H1 (cell line): Measurements from ENCODE around the gene RRP7A. TPM values are rescaled to one million over a fixed set of nuclear protein-coding genes. Genes with fewer than 3 reads are reported as not detected.
A peak's percentile ranks its signal among the peaks of the same experiment; 100 is the strongest.

Experiments used
- CTCF ChIA-PET: fragments of 300-600 bp; sonication (Branson Sonifier 250); formaldehyde crosslinking; loops from one replicate; lab custom pipeline; 2021; ENCODE audit not compliant: partially characterized antibody; lab: Charles Lee
- POLR2A ChIA-PET: fragments of 300-600 bp; sonication (Branson Sonifier 250); formaldehyde crosslinking; loops from one replicate; lab custom pipeline; 2021; ENCODE audit warnings: inconsistent platforms; ENCODE audit not compliant: partially characterized antibody; lab: Charles Lee
- DNase-seq, 2 experiments: peaks; one replicate each; pipeline versions ENCODE4 v3.0.0 to v3.0.0-alpha.2; 2010 to 2022; ENCODE audit warnings: low spot score in 2 of 2, low read depth in 1 of 2, mixed read lengths in 1 of 2
- FAIRE-seq: peaks from 2 replicates; lab custom pipeline; 2011; peaks lifted over from hg19 to GRCh38; lab: Jason Lieb, UNC
- H2AFZ ChIP-seq: 2 replicates; pipeline ENCODE4 v1.8.1; 2012; ENCODE audit warnings: low read length, inconsistent platforms
- H2AK5ac ChIP-seq: 2 replicates; pipeline ENCODE4 v1.6.1; 2013; ENCODE audit warnings: low read depth, low read length
- H2BK120ac ChIP-seq: replicated peaks from 2 replicates; pipeline ENCODE3; 2013; ENCODE audit warnings: low read depth, low read length, inconsistent platforms
- H2BK12ac ChIP-seq: 2 replicates; pipeline ENCODE4 v1.6.1; 2013; ENCODE audit warnings: low read depth, low read length
- H2BK15ac ChIP-seq: 2 replicates; pipeline ENCODE4 v1.6.1; 2013; ENCODE audit warnings: low read length
- H2BK20ac ChIP-seq: 2 replicates; pipeline ENCODE4 v1.6.1; 2013; ENCODE audit warnings: low read length
- H2BK5ac ChIP-seq: 2 replicates; pipeline ENCODE4 v1.6.1; 2013; ENCODE audit warnings: low read depth, low read length
- H3K14ac ChIP-seq: 2 replicates; pipeline ENCODE4 v1.6.1; 2013; ENCODE audit warnings: inconsistent platforms; ENCODE audit not compliant: insufficient read length
- H3K18ac ChIP-seq: 2 replicates; pipeline ENCODE4 v1.6.1; 2013; ENCODE audit warnings: low read length; ENCODE audit errors: extremely low read depth
- H3K23ac ChIP-seq: 2 replicates; pipeline ENCODE4 v1.6.1; 2013; ENCODE audit warnings: inconsistent platforms; ENCODE audit not compliant: insufficient read length
- H3K23me2 ChIP-seq: 2 replicates; pipeline ENCODE4 v1.6.1; 2013; ENCODE audit warnings: low read depth, low read length
- H3K27ac ChIP-seq: 2 replicates; pipeline ENCODE4 v1.6.1; 2011; ENCODE audit warnings: low read depth, low read length, inconsistent platforms
- H3K27me3 ChIP-seq, 4 experiments: replicated peaks in 1 of 4; 1 replicate in 1 of 4; 2 replicates in 3 of 4; pipeline versions ENCODE4 v1.6.1 to v1.8.1; 2011 to 2013; ENCODE audit warnings: low read length in 3 of 4, mild to moderate bottlenecking in 3 of 4, inconsistent platforms in 2 of 4, mixed read lengths in 2 of 4, moderate library complexity in 1 of 4; ENCODE audit not compliant: control insufficient read depth in 3 of 4, insufficient read depth in 3 of 4; ENCODE audit errors: extremely low read depth in 1 of 4
- H3K36me3 ChIP-seq, 4 experiments: 2 replicates each; pipeline versions ENCODE4 v1.6.1 to v1.8.1; 2011 to 2013; ENCODE audit warnings: mild to moderate bottlenecking in 4 of 4, low read length in 3 of 4, moderate library complexity in 2 of 4, control low read depth in 1 of 4, inconsistent platforms in 1 of 4; ENCODE audit not compliant: insufficient read depth in 4 of 4, control insufficient read depth in 2 of 4
- H3K4ac ChIP-seq: replicated peaks from 2 replicates; pipeline ENCODE3; 2013; ENCODE audit warnings: low read length, low read depth, mixed read lengths, inconsistent platforms; ENCODE audit not compliant: insufficient read length
- H3K4me1 ChIP-seq, 4 experiments: replicated peaks in 1 of 4; 1 replicate in 1 of 4; 2 replicates in 3 of 4; pipeline versions ENCODE4 v1.6.1 to v1.8.1; 2011 to 2013; ENCODE audit warnings: low read length in 3 of 4, inconsistent platforms in 2 of 4, mixed read lengths in 1 of 4; ENCODE audit not compliant: insufficient read depth in 4 of 4, control insufficient read depth in 3 of 4
- H3K4me2 ChIP-seq, 2 experiments: 2 replicates each; pipeline versions ENCODE4 v1.6.1 to v1.8.1; 2011 to 2013; ENCODE audit warnings: low read depth in 2 of 2, low read length in 2 of 2, control low read depth in 1 of 2, inconsistent platforms in 1 of 2, mild to moderate bottlenecking in 1 of 2; ENCODE audit not compliant: insufficient read depth in 1 of 2
- H3K4me3 ChIP-seq, 4 experiments: fragments of 200-600, 300-600 bp in 1 of 4; sonication (generic), shearing (Covaris generic), sonication (Bioruptor Twin) in 1 of 4; 2 replicates each; pipeline versions ENCODE4 v1.5.1 to v1.8.1; 2011 to 2016; ENCODE audit warnings: low read length in 4 of 4, low read depth in 3 of 4, control low read depth in 2 of 4, inconsistent platforms in 2 of 4, mild to moderate bottlenecking in 2 of 4, mixed read lengths in 1 of 4, moderate library complexity in 1 of 4; ENCODE audit not compliant: insufficient read depth in 2 of 4; ENCODE audit errors: extremely low read depth in 1 of 4
- H3K56ac ChIP-seq: replicated peaks from 2 replicates; pipeline ENCODE3; 2013; ENCODE audit warnings: low read depth, mild to moderate bottlenecking, mixed read lengths, low read length, inconsistent platforms; ENCODE audit not compliant: insufficient read length
- H3K79me1 ChIP-seq: 2 replicates; pipeline ENCODE4 v1.6.1; 2013; ENCODE audit warnings: low read depth, low read length, control low read depth
- H3K79me2 ChIP-seq, 2 experiments: 2 replicates each; pipeline versions ENCODE4 v1.6.1 to v1.8.1; 2012 to 2013; ENCODE audit warnings: low read length in 2 of 2, mild to moderate bottlenecking in 2 of 2, inconsistent platforms in 1 of 2; ENCODE audit not compliant: insufficient read depth in 2 of 2, control insufficient read depth in 1 of 2
- H3K9ac ChIP-seq, 4 experiments: replicated peaks in 1 of 4; 1 replicate in 1 of 4; 2 replicates in 3 of 4; pipeline versions ENCODE4 v1.6.1 to v1.8.1; 2011 to 2013; ENCODE audit warnings: low read depth in 3 of 4, low read length in 3 of 4, control low read depth in 2 of 4, mild to moderate bottlenecking in 2 of 4, moderate library complexity in 2 of 4, inconsistent platforms in 1 of 4; ENCODE audit errors: extremely low read depth in 1 of 4
- H3K9me3 ChIP-seq, 2 experiments: 2 replicates each; pipeline versions ENCODE4 v1.6.1 to v1.8.1; 2012 to 2013; ENCODE audit warnings: mild to moderate bottlenecking in 2 of 2, moderate library complexity in 2 of 2, control low read depth in 1 of 2, inconsistent platforms in 1 of 2, low read depth in 1 of 2, low read length in 1 of 2, mixed read lengths in 1 of 2; ENCODE audit not compliant: insufficient read depth in 2 of 2
- H4K20me1 ChIP-seq, 2 experiments: replicated peaks in 1 of 2; 2 replicates each; pipeline versions ENCODE3 to v1.8.1; 2011 to 2013; ENCODE audit warnings: inconsistent platforms in 2 of 2, low read length in 2 of 2, mild to moderate bottlenecking in 1 of 2; ENCODE audit not compliant: insufficient read depth in 2 of 2, control insufficient read depth in 1 of 2
- H4K5ac ChIP-seq: 2 replicates; pipeline ENCODE4 v1.6.1; 2013; ENCODE audit warnings: low read length, low read depth, mixed read lengths, inconsistent platforms; ENCODE audit not compliant: insufficient read length
- H4K8ac ChIP-seq: 2 replicates; pipeline ENCODE4 v1.8.0; 2013; ENCODE audit warnings: mild to moderate bottlenecking, moderate library complexity, low read length, inconsistent platforms; ENCODE audit not compliant: insufficient read depth; ENCODE audit errors: extremely low read depth
- H4K91ac ChIP-seq: replicated peaks from 2 replicates; pipeline ENCODE3; 2013; ENCODE audit warnings: low read length, mixed read lengths, inconsistent platforms; ENCODE audit not compliant: insufficient read length
- HDAC2 ChIP-seq, 2 experiments: fragments of 300-600 bp in 1 of 2; sonication (generic) in 1 of 2; IDR thresholded peaks; 2 replicates each; pipeline ENCODE4 v1.6.1; 2011 to 2012; ENCODE audit warnings: low read depth in 2 of 2, low read length in 2 of 2, mild to moderate bottlenecking in 2 of 2, moderate library complexity in 2 of 2, borderline replicate concordance in 1 of 2, inconsistent platforms in 1 of 2
- WGBS, 2 experiments: shearing (Covaris generic) in 1 of 2; methylation state at CpG; one replicate each; pipeline versions ENCODE4 v1.1.6 to v1.1.7; 2013 to 2015; ENCODE audit warnings: low lambda C conversion rate in 2 of 2, mixed read lengths in 2 of 2, inconsistent platforms in 1 of 2, low coverage in 1 of 2, missing lambda C conversion rate in 1 of 2; ENCODE audit not compliant: insufficient replicate concordance in 2 of 2, insufficient coverage in 1 of 2, insufficient read length in 1 of 2; ENCODE audit errors: extremely low coverage in 1 of 2, missing lambda C conversion rate in 1 of 2; 5-methylcytosine and 5-hydroxymethylcytosine counted together
- polyA plus RNA-seq, 7 experiments: library from polyadenylated mRNA; depleted of rRNA in 3 of 7; stranded (reverse) in 5 of 7; unstranded in 2 of 7; fragments of >200 nt in 5 of 7; fragments of 200-250 nt in 2 of 7; gene quantifications; 1 replicate in 5 of 7; 2 replicates in 1 of 7; 4 replicates in 1 of 7; pipeline versions ENCODE4 v1.2.1 to v1.2.3, GENCODE V29; 2011 to 2013; ENCODE audit warnings: missing spikeins in 2 of 7, mixed read lengths in 2 of 7
- total RNA-seq: library from RNA; stranded (reverse); fragmentation: NEBNext Ultra II Directional; extraction: Animal tissue kit (Norgen Biotek cat#: 25700); gene quantifications from 2 replicates; pipeline ENCODE4 v1.2.1, GENCODE V29; 2021

RRP7A gene
- total and polyA plus RNA-seq, 2 of the 8 experiments (the other 6 are each of a cell fraction or from before 2014, with no cell fraction given) = 18.4 to 49.0 TPM

- Histone ChIP-seq H3K79me2 (peaks cover 0 to 13% of the 10 kb centered on the region in 2 experiments; a peak in 2 of 4 replicates), H2BK120ac (no peak overlapping the region), H2AFZ (no peak overlapping the region), H2BK12ac (no peak overlapping the region), H3K56ac (no peak overlapping the region), H3K4me1 (peaks cover 0 to 3% (median 0%) of the 10 kb centered on the region in 4 experiments; a peak in 2 of 7 replicates), H3K18ac (no peak overlapping the region), H3K9ac (no peak overlapping the region), H3K27me3 (no peaks in the 10 kb centered on the region), H3K4me2 (no peak overlapping the region), H3K4me3 (no peak overlapping the region), H2AK5ac (no peak overlapping the region), H4K20me1 (no peaks in the 10 kb centered on the region), H4K8ac (peak overlapping the region; percentile 45), H3K79me1 (no peaks in the 10 kb centered on the region), H2BK20ac (no peak overlapping the region), H2BK15ac (no peak overlapping the region), H3K14ac (no peak overlapping the region), H3K36me3 (peaks cover 0 to 12% (median under 1%) of the 10 kb centered on the region in 4 experiments; a peak in 3 of 8 replicates), H2BK5ac (no peak overlapping the region), H3K23ac (no peak overlapping the region), H3K4ac (no peak overlapping the region), H4K91ac (no peak overlapping the region), H3K27ac (no peak overlapping the region), H3K9me3 (no peaks in the 10 kb centered on the region)
- POLR2A ChIA-PET = no interaction called here
- DNase-seq (no peak), FAIRE-seq (no peak)
- 90% methylated on average over 7 of the region's 9 CpGs; no CpG with 5 or more reads in 1 of the 2 experiments for WGBS, 2 experiments
- no peak for TF ChIP-seq HDAC2 (IDR thresholded peaks at IDR 0.05; ENCODE audit: borderline replicate concordance in 1 of 2, low read depth in 2 of 2, low read length in 2 of 2)
- TF ChIP-seq, all 59 proteins: peak for 0
- CTCF ChIA-PET = no interaction called here
- H4K5ac ChIP-seq = no peak overlapping the region
- peaks cover 5% of the 10 kb centered on the region for H3K23me2 ChIP-seq
These were observed 1.6 kb upstream of the RRP7A start for GRCh38 chr22:42521228-42521546.
